NCI-H2196 (cell line): ENCODE data around the gene RHAG.

ENCODE experiments used
- DNase-seq: peaks from one replicate; lab custom pipeline; 2025; ENCODE audit not compliant: unreplicated experiment; lab: John Stamatoyannopoulos, UW

RHAG gene

GRCh38 chr6:49565261-49565660, 71.4 kb downstream of the RHAG start:
- DNase-seq = no peak

- DNase-seq = no peak
Observed at GRCh38 chr6:49564552-49564951, 72.1 kb downstream of the RHAG start.

- DNase-seq = no peak
Observed at GRCh38 chr6:49563006-49563886, 73.4 kb downstream of the RHAG start.

- DNase-seq = no peak
Observed at GRCh38 chr6:49558238-49558637, 78.4 kb downstream of the RHAG start.

GRCh38 chr6:49557177-49557576, 79.5 kb downstream of the RHAG start:
- peak; percentile 8 for DNase-seq

- peak; percentile 68 for DNase-seq
Observed at GRCh38 chr6:49556429-49556837, 80.2 kb downstream of the RHAG start.

GRCh38 chr6:49555951-49556350, 80.7 kb downstream of the RHAG start:
- DNase-seq = no peak
